Endometrium (tissue), 2 donors: Measurements from ENCODE around the gene ARHGAP9.
"Not testable (repeated sequence)": the region's sequence is repeated elsewhere in the genome, so short reads cannot be mapped to it uniquely, and the experiment has no call there.

Experiments
- FAIRE-seq: peaks from 2 replicates; lab custom pipeline; 2012; peaks lifted over from hg19 to GRCh38; lab: Jason Lieb, UNC
- donor health status: control.
- donor health status: control.

ARHGAP9 gene

DNA sequence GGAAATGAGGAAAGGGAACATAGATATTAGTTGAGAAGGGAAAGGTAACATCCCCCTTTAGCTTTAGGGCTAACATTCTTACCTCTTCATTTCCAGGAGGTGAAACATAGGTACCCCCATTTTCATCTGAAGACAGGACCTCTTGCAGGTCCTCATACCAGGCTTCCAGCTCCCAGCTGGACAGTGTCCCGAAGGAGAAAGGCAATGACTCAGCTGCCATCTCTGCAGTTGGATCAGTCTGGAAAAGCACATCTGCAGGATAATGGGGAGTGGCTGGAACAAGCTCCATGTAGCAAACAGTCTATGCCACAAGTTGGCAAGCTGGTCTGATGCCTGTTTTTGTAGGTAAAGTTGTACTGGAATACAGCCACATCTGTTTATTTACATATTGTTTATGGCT is 37.5 kb upstream of the ARHGAP9 start:
- no peak for FAIRE-seq

- FAIRE-seq, result no peak
These were observed 37.0 kb upstream of the ARHGAP9 start for GRCh38 chr12:57516617-57517153.

- FAIRE-seq, result no peak
These were observed 36.4 kb upstream of the ARHGAP9 start for GRCh38 chr12:57515934-57516541.

DNA sequence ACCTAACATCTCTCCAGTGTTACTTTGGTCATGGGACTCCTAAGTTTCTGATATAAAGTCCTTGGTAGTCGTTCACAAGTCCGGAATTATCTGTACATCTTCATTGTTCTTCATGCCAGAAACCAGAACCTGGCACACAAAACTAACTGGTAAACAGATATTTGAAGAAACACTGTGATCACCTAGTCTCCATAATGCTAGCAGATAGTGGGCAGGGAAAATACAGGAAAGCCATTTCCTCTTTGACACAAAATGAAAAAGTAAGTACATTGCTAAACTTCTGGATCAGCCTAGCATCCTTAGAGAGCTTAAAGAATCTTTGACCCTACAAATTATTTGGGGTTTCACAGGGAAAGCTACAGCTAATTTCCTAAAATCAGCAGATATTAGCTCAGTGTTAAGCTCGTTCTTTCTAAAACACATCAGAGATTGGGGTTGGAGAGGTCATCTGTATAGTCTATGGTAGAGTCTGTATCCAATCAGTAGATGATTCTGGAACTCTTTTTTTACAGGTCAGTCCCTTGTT is 35.8 kb upstream of the ARHGAP9 start:
- FAIRE-seq, result no peak

GRCh38 chr12:57514720-57515407 is 35.2 kb upstream of the ARHGAP9 start:
- no peak for FAIRE-seq

GRCh38 chr12:57514246-57514645 is 34.6 kb upstream of the ARHGAP9 start:
- FAIRE-seq, result not testable (repeated sequence)

- not testable (repeated sequence) for FAIRE-seq
These were observed 34.0 kb upstream of the ARHGAP9 start for GRCh38 chr12:57513677-57514076.

DNA sequence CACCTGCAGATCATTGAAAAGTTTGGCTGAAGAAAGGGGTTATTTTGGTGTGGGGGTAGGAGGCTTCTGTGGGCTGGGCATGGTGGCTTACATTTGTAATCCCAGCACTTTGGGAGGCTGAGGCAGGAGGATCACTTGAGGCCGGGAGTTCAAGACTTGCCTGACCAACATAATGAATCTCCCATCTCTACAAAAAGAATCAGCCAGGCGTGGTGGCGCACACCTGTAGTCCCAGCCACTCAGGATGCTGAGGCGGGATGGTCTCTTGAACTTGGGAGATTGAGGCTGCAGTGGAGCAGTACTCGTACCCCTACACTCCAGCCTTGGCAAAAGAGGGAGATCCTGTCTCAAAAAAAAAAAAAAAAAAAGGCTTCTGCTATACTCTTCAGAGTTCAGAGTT is 33.6 kb upstream of the ARHGAP9 start:
- FAIRE-seq, result no peak

DNA sequence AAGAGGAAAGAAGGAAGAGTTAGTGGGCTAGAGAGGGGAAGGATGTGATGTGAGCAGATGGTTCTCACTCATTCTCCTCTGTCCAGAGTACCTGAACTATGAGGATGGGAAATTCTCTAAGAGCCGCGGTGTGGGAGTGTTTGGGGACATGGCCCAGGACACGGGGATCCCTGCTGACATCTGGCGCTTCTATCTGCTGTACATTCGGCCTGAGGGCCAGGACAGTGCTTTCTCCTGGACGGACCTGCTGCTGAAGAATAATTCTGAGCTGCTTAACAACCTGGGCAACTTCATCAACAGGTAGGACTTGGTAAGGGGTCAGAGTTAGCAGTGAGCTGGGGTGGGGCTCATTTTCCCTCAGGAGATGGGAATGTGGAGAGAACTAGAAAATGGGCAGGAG is 33.0 kb upstream of the ARHGAP9 start:
- no peak for FAIRE-seq

GRCh38 chr12:57511588-57512325 is 32.1 kb upstream of the ARHGAP9 start:
- FAIRE-seq, result no peak

DNA sequence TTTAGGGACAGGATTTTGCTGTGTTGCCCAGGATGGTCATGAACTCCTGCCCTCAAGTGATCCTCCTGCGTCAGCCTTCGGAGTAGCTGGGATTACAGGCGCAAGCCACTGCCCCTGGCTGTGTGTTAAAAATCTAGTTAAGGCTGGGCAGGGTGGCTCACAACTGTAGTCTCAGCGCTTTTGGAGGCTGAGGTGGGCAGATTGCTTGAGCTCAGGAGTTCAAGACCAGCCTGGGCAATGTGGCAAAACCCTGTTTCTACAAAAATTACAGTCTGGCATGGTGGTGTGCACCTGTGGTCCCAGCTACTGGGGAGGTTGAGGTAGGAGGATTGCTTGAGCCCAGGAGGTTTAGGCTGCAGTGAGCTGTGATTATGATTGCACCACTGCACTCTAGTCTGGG is 31.5 kb upstream of the ARHGAP9 start:
- FAIRE-seq, result no peak

GRCh38 chr12:57507796-57508195 is 28.1 kb upstream of the ARHGAP9 start:
- not testable (repeated sequence) for FAIRE-seq

GRCh38 chr12:57506541-57506940 is 26.9 kb upstream of the ARHGAP9 start:
- not testable (repeated sequence) for FAIRE-seq

DNA sequence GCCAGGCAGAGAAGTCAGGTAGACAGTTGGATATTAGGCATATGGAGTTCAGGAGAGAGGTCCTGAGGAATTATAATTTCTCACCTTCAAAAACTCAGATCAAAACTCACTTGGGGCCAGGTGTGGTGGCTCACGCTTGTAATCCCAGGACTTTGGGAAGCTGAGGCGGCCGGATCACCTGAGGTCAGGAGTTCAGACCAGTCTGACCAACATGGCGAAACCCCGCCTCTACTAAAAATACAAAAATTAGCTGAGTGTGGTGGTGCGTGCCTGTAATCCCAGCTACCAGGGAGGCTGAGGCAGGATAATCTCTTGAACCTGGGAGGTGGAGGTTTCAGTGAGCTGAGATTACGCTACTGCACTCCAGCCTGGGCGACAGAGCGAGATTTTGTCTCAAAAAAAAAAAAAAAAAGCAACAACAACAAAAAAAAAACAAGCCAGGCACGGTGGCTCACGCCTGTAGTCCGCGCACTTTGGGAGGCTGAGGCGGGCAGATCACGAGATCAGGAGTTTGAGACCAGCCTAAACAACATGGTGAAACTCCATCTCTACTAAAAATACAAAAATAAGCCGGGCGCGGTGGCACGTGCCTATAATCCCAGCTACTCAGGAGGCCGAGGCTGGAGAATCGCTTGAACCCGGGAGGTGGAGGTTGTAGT is 22.8 kb upstream of the ARHGAP9 start:
- not testable (repeated sequence) for FAIRE-seq

- FAIRE-seq, result no peak
These were observed 20.5 kb upstream of the ARHGAP9 start for GRCh38 chr12:57500213-57500612.

GRCh38 chr12:57498571-57498970 is 18.9 kb upstream of the ARHGAP9 start:
- FAIRE-seq, result no peak

DNA sequence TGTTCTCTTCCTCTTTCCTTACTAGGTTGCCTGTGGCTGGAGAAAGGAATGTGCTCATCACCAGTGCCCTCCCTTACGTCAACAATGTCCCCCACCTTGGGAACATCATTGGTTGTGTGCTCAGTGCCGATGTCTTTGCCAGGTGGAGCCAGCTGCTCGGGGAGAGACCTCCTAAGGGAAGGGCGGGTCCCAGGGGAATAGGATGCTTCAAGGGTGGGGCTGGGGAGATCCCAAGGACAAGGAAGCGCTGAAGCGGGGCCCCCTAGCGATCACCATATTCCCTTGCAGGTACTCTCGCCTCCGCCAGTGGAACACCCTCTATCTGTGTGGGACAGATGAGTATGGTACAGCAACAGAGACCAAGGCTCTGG is 18.5 kb upstream of the ARHGAP9 start:
- no peak for FAIRE-seq

DNA sequence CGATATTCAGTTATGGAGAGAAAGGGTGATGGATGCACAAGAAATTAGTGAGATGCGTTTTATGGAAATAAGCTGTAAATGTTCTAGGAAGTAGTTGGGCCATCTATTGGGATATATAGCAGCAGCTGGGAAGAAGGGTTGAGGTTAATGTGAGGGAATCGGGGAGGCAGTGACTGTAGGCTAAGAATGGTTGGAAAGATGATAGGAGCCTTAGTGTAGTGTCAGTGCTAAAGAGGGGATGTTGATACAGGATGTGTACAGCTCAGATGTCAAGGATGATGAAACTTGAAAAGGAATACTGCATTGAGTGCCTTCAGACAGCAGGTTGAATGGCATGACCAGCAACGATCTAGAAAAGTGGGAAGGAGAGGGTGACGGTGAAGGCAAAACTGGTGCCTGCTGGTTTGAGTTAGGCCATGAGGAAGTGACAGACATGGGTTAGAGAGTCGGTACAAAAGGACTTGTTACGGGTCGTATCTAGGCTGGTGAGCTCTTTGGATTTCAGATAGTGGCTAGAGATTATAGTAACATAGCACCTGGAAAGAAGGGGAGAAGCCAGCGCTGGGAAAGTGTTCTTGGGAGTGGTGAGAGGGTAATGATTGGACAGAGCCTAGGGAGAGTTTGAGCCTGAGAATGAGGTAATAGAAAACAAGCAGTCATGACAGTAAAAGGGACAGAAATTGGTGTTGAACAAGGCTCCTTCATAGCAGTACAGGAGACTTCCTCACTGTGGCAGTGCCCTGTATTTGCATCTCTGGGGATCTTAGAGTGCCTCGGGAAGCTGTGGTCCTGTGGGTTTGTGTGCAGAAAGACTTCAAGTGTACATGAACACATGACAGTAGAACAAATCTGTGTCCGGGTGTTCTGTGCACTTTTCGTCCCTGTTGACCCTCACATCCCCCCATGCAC is 17.8 kb upstream of the ARHGAP9 start:
- no peak for FAIRE-seq

DNA sequence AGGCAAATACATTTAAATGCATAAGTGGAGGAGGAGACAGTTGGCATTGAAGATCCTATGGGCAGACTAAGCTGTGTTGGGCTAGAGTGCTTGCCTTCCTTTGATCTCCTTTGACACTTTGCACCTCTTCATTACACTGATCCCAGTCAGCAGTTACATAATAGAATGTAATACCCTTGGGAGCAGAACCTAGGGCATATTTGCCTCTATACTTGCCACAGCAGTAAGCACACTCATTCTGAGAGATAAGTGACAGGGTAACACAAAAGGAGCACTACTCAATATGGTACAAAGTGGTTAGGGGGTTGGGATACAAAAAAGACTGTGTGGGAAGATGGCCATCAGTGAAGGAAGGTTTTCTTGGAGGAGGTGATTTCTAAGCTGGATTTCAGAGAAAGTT is 17.2 kb upstream of the ARHGAP9 start:
- FAIRE-seq, result no peak

DNA sequence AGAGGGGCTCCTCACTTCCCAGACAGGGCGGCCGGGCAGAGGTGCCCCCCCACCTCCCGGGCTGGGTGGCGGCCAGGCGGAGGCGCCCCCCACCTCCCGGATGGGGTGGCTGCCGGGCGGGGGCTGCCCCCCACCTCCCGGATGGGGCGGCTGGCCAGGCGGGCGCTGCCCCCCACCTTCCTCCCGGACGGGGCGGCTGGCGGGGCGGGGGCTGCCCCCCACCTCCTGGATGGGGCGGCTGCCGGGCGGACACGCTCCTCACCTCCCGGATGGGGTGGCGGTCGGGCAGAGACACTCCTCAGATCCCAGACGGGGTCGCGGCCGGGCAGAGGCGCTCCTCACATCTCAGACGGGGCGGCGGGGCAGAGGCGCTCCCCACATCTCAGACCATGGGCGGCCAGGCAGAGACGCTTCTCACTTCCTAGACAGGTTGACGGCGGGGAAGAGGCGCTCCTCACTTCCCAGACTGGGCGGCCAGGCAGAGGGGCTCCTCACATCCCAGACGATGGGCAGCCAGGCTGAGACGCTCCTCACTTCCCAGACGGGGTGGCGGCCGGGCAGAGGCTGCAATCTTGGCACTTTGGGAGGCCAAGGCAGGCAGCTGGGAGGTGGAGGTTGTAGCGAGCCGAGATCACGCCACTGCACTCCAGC is 15.5 kb upstream of the ARHGAP9 start:
- FAIRE-seq, result not testable (repeated sequence)
